Putamen (tissue), 1 donor: Measurements from ENCODE around the gene HSPB3.
"Not testable (repeated sequence)": the region's sequence is repeated elsewhere in the genome, so short reads cannot be mapped to it uniquely, and the experiment has no call there.

Source experiments
- DNase-seq: peaks from one replicate; pipeline ENCODE4 v3.0.0-alpha.2; 2016; ENCODE audit warnings: low spot score

The HSPB3 gene, protein sequence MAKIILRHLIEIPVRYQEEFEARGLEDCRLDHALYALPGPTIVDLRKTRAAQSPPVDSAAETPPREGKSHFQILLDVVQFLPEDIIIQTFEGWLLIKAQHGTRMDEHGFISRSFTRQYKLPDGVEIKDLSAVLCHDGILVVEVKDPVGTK

DNA sequence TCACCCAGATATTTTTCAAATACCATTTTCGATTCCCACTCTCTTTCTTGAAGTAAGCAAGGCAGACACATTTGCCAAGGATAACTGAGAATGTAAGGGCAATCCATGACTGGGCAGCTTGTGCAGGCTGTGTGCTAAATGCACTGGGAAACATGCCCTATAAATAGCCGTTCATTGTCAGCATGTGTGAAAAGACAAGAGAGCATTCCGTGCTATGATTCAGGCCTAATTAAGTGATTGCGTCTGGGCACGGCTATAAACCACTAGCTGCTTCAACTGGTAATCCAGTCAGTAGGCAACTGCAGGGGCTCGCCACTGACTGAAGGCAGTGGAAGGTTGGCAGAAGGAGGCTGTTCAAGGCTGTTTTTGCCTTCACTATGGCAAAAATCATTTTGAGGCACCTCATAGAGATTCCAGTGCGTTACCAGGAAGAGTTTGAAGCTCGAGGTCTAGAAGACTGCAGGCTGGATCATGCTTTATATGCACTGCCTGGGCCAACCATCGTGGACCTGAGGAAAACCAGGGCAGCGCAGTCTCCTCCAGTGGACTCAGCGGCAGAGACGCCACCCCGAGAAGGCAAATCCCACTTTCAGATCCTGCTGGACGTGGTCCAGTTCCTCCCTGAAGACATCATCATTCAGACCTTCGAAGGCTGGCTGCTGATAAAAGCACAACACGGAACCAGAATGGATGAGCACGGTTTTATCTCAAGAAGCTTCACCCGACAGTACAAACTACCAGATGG is at the start of gene HSPB3:
Gene HSPB3, plus strand, starts transcription at position 287 of the 745 bp plus-strand sequence. Its CDS starts 91 bp downstream, at position 378.
- DNase-seq, result no peak

DNA sequence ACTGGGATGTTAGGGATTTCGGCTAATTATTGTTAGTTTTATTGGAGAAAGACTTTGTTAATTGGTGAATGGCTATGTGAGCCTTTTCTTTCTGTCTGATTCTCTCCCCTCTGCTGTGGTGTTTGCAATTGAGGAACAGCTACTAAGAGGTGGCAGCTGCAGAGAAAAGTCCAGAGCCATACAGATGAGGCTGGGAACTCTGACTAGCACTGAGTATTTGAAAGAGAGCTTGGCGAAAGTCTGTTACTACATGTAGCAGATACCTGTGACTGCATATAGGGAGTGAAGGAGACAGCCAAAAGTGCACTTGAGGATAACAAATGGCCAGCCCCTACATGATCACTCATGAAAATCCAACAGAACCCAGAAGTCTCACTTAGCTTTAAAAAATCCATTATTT is 44.3 kb upstream of the HSPB3 start:
- no peak for DNase-seq

DNA sequence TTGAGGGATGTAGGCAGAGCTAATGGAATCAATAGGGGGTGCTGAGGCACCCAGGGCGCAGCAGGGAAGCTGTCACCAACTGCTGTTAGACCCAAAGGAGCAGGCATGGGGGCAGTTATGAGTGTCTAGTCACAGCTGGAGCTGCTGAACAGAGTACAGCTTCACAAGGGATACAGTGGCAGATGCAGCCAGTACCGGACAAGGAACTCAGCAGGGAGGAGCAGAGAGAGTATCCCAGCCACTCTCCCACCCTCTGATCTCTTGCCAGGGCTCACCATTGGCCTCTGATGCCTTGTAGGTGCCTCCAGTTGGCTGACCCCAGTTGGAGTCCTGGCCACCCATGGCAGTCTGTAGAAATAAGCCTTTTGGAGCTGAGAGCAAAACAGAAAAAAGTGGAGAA is 42.6 kb upstream of the HSPB3 start:
- no peak for DNase-seq

DNA sequence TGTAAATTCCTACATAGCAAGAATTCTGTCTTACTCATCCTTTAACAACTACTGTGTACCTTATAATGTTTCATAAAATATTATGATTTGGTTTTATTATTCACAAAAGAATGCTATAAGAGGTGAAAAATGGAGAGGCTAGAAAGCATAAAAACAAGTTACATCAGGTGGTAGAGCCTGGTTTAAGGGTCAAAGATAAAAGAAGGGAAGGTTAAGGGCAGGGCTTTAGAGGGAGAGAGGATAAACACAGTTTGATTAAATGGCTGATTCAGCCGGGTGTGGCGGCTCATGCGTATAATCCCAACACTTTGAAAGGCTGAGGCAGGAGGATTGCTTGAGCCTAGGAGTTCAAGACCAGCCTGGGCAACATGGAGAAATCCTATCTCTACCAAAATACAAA is 40.4 kb upstream of the HSPB3 start:
- no peak for DNase-seq

DNA sequence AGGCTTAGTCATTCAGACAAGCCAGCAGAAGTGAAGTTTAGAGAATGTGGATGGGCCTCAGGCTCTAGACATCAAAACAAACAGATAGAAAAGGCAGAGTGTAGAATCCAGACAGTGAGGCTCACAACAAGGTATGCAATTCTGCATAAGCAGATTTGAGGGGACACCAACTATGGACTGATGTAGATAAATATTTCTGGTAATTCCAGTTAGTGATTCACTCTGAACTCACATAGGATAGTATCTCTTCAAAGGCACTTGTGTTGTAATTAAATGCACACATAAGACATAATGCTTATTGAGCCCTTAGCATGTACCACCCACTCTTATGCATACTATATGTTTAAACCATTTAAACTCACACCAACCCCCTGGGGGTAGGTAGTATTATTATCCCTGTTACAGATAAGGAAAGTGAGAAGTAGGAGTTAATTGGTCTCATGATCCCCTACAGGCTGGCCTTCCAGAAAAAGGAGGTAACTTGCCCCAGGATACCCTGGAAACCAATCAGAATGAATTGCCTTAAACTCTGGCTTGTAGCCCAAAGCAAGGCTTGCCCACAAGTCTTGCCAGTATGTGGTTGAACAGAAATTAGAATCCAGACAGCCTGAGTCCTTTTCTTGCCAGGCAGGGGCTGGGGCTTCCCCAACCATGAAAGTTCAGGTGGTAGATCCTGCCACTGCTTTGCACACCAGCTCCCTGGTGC is 39.5 kb upstream of the HSPB3 start:
- DNase-seq, result no peak

DNA sequence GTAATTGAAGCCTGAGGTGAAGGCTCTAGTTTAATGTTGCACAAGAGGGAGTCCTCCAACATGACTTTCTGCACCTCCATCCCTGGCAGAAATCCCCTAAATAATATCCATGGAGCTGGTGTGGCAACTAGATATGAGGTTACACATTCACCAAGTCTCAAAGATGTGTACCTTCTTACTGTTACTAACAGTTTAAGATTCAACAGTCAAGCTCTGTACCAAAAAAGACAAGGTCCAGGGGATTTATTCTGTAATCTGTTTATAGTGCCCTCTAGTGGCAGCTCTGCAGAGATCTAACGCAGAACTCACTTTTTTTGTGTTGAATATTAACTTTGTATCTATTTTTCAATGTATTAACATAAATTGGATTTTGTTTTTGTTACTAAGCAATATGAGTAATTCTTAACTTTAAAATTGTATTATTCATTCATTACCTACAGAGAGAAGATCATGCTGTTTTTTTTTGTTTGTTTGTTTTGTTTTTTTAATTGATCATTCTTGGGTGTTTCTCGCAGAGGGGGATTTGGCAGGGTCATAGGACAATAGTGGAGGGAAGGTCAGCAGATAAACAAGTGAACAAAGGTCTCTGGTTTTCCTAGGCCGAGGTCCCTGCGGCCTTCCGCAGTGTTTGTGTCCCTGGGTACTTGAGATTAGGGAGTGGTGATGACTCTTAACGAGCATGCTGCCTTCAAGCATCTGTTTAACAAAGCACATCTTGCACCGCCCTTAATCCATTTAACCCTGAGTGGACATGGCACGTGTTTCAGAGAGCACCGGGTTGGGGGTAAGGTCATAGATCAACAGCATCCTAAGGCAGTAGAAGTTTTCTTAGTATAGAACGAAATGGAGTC is 35.7 kb upstream of the HSPB3 start:
- peak; percentile 11 for DNase-seq

DNA sequence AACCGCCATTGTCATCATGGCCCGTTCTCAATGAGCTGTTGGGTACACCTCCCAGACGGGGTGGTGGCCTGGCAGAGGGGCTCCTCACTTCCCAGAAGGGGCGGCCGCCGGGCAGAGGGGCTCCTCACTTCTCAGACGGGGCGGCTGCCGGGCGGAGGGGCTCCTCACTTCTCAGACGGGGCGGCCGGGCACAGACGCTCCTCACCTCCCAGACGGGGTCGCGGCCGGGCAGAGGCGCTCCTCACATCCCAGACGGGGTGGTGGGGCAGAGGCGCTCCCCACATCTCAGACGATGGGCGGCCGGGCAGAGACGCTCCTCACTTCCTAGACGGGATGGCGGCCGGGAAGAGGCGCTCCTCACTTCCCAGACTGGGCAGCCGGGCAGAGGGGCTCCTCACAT is 35.0 kb upstream of the HSPB3 start:
- DNase-seq, result not testable (repeated sequence)

DNA sequence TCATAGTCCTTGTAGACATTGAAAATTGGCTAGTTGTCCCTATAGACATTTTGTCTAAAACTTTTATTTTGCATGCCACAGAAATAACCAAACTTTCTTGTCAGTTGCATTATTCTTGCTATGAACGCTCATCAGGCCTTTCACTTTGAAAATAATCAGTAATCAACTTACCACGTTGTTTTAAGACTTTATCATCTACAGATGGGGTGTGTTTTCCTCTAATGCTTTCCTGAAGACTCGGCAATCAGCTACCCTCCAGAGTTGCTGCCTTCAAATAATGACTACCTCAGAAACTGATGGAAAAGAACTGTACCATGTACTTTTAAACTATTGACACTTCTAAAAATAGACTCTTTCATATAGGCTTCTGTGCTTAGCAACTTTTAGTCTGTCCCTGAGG is 33.5 kb upstream of the HSPB3 start:
- DNase-seq, result no peak

DNA sequence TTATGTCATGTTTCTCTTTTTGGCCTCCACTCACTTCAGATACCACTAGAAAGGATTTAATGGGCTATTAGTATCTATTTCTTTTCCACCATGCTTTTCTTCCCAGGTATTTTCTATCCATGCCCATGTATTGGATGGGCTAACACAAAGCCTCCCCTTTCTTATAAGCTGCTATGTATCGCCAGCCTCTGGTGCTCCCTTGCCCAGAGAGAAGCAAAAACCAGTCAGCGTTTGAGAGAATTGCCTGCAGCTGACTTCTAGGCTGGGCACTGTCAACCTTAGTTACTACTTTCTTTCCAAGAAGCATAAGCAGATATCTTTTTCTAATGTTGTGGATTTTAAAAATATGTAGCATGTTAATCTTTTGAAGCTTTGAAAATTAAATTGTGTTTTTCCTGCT is 30.2 kb upstream of the HSPB3 start:
- DNase-seq, result no peak

DNA sequence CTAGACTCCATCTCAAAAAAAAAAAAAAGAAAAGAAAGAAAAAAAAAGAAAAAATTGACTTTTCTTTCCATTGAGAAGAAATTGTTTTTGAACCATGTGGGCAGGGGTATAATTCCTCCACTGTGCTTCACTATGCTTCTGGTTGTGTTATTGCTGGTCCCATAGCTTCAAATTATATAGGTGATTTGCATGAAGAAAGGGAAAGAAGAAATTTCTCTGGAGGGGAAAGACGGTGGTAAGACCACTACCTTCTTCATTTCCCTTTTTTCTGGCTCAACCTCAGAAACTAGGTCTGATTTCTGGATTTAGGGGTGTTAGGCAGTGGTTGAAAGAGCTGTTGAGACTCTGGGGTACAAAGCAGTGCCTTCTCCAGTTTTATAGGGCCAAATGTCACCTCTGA is 29.3 kb upstream of the HSPB3 start:
- no peak for DNase-seq

DNA sequence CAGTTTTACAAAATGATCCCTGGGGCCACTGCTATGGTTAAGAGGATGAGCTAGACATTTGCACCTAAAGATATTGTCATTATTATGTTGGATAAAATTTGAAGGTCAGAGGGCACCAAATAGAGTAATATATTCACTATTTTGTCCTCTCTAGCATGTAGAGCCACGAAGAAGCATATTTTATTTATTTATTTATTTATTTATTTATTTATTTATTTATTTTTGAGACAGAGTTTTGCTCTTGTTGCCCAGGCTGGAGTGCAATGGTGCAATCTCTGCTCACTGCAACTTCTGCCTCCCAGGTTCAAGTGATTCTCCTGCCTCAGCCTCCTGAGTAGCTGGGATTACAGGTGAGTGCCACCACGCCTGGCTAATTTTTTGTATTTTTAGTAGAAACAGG is 20.8 kb upstream of the HSPB3 start:
- not testable (repeated sequence) for DNase-seq

DNA sequence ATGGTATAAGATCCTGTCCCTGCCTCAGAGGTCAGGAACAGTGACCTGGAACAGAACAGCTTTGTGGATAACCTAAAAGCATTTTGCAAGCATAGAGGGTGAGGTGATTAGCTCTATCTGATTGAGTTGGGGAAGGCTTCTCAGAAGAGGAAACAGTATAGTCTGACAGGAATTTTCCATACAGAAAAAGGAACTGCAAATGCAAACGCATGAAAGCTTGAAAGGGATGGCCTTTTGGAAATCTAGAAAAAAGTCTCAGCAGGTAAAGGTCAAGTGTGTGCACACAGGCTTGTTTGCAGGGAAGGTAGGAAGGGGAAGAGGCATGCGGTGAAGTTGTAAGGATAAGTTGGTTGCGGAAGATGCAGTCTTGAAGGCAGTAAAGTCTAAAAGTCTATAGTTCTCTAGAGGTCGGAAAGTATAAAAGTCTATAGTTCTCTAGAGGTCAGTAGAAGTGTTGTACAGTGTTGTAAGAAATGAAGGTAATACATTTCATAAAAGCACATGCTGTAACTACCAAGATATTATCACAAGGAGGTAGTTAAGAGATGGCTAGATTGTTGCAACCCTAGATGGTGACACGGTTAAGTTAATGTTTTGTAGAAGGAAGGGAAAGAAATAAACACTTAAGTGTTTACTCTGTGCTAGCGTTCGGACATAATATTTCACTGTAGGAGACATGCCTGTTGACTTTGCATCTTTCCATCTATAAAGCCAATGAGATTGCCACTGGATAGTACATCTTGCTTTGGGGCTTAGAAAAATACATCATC is 16.7 kb upstream of the HSPB3 start:
- no peak for DNase-seq

DNA sequence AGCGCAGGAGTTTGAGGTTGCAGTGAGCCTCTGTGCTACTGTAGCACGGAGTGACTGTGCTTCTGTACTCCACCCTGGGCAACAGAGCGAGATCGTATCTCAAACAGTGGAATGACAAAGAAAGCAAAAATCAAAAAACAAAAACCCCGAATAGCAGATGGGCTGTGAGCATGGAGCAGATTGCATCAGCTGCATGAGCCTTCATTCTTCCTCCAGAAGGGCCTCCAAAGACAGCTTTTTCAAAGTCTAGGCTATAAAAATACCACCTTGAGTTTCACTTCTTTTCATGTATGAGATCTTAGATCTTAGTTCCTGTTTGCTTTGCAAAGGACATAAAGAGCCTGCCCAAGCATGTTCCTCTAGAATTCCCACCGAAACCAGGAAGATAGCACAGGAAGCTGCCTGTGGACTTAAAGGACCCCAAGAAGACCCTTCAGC is 15.0 kb upstream of the HSPB3 start:
- no peak for DNase-seq

DNA sequence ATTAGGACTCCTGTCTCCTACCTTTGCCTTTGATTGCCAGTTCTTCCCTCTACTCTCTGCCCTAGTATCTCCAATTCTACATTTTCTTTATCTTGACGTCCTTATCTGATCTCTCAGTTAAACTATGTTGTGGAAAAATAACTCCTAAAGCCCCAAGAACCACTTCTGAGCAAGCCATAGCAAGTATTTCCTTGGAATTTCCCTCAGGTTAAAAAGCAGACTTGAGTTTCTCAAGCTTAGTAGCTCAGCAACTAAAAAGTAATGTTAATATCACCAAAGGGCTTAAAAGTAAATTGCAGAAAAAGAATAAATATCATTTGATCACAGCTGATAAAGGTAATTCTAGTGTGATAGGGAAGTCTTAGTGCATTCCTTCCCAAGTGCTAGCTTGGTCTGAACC is 13.2 kb upstream of the HSPB3 start:
- DNase-seq, result no peak

DNA sequence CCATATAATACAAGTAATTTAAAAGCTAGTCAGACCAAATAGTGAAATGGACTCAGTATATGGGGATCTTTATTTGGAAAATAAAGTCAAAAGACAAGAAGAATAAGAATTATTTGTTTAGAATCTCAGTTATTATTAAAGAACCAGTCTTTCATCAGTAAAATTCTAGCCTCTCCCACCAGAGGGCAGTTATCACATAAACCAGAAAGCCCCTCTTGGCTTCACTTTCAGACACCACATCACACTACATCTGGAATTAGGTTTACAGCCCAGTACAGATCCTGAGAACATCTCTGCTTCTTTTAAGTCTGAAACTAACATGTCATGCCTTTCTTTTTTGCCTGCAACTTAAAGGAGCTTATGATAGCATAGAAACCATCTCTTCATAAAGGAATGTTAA is 12.2 kb upstream of the HSPB3 start:
- no peak for DNase-seq

DNA sequence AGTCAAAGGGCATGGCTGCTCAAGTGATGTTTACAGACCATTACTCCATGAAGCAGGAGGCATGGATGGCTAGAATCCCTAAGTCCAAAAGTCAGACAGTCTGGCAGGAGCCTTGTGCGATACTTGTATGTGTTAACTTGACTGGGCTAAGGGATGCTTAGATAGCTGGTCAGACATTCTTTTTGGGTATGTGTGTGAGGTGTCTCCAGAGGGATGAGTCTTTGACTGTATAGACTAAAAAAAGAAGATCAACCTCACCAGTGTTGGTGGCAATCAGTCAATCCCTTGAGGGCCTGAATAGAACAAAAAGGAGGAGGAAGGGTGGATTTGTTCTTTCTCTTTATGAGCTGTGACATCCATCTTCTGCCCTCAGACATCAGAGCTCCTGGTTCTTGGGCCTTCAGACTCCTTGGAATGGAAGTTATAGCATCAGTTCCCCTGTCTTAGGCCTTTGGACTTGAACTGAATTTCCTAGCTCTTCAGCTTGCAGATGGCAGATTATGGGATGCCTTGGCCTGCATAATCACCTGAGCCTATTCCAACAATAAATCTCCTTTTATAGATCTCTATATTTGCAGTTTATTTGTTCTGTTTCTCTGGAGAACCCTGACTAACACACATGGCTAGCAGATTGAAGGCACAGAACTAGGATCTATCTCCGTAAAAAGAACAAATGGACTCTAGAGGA is 9.7 kb upstream of the HSPB3 start:
- DNase-seq, result no peak

DNA sequence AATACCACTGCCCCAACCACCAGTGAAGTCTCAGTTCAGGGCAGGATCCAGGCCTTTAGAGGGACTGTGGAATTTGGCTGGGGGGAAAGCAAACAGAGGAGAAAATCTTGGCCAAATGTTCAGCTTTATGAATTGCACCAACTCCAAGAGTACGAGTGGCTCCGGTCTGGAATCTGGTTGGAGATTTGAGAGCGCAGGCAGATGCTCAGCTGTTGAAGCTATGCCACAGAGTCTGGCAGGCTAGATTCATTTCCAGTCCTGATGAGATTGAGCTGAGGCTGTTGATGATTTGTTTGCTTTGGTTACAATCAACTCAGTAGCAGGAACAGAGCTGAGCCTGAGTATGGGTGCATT is 9.1 kb upstream of the HSPB3 start:
- no peak for DNase-seq

DNA sequence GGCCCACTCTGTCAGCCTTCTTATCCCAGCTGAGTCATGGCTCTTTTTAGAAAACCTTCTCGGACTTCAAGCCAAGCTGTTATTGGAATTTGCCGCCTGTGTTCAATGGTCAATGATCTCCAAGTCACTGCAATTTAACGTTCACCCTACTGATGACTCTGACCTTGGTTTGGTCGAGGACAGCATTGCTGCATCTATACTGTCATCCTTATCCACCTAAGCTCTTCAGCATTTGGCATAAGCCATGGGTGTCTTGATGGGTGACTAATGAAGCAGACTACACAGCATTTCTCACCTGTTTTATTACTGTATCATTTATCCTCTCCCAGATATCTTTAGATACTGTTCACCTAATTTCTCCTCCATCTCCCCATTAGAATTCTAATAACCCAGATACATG is 5.6 kb upstream of the HSPB3 start:
- no peak for DNase-seq

DNA sequence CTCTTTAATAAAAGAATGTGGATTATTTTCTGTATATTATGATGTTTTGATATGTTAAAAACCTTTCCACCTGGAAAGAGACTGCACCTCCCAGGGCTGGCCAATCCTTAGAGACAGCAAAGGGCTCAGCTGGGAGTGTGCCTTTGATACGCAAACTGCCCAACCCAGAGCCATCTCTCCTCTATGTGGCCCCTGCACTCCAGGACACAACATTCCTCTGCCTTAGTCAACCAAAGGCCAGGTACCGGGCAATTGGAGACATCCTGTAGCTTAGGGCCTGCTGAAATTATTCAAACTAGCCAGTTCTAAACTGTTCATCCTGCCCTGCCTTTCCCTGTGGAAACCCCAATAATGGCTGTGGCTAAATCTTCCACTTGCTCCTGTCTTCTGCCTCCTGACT is 5.0 kb upstream of the HSPB3 start:
- no peak for DNase-seq

DNA sequence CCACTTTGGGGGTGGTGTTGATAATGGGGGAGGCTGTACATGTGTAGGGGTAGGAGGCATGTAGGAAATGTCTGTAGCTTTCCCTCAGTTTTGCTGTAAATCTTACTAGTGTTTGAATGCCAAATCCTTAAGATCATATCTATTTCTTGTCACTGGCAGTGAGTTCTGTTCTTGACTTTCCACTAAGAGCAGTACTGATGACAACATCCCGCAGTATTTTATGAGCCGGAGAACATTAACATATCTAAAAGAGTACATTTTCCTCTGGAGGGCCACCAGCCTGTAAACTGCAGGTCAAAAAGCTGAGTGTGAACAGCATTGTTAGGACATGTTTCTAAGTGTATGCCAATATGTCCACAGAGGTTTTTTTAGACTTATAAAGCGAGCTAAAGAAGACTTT is 2.5 kb upstream of the HSPB3 start:
- DNase-seq, result no peak

DNA sequence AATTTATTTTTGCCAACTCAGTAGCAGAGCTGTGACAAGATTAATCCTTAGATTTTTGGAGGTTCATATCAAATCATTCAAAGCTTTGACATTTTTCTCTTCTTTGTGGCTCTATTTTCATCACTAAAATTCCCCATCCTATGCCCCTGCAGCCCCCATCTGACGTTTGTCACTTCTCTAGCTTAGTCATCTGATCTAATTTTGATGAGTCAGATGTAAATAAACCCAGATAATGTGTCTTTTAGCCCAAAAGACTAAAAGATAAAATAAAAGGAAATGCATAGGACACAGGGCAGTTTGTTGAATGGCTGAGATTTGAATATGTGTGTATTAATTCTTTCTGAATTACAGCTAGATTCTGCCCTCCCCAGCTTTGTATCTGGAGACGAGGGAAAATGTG is 897 bp upstream of the HSPB3 start:
- no peak for DNase-seq
